Stimulated activated CD4-positive, alpha-beta T cell treated with anti-CD3 and anti-CD28 coated beads, TNF-alpha, amount 100 ng/mL, for 24 hours (primary cell): Measurements from ENCODE around the gene P3H2.
"Not testable (repeated sequence)": the region's sequence is repeated elsewhere in the genome, so short reads cannot be mapped to it uniquely, and the experiment has no call there.

ENCODE experiments used
- DNase-seq, 3 experiments: peaks; one replicate each; pipeline ENCODE4 v3.0.0-alpha.2; 2020; ENCODE audit warnings: low read depth in 3 of 3

P3H2 gene

DNA sequence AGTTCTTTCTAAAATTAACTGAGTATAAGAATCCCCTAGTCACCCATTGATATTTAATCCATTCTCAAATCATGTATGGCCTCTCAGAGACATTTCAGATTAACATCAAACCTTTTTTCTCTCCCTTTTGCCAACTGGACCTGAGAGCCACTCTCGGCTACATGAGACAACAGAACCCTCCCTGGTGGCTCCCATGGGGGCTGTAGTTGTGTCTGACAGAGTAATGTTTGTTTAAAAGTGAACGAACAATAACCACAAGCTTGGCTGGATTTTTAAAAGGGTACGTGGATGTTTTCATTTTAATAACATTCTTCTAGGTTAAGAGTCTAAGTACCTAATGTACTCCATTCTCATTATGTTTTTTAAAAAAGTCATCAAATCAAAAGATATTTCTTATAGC is 37.1 kb downstream of the P3H2 start:
- no peak for DNase-seq

DNA sequence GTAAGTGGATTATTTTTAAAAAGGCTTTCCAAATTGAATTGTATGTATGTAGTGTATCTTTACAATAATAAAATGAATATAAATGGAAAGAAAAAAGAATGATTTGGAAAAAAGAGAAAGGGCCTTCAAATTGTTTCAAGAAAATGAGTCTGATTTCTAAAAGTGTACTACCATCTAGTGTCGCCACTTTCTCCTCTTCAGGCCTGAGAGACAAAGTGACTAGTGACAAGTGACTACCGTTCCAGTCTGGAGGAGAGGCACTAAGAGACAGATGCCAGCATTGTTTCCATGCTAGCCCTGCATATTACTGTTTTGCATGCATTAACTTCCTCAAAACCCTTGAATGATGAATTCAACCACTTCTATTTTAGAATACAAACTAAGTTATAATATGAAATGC is 39.3 kb downstream of the P3H2 start:
- no peak for DNase-seq

DNA sequence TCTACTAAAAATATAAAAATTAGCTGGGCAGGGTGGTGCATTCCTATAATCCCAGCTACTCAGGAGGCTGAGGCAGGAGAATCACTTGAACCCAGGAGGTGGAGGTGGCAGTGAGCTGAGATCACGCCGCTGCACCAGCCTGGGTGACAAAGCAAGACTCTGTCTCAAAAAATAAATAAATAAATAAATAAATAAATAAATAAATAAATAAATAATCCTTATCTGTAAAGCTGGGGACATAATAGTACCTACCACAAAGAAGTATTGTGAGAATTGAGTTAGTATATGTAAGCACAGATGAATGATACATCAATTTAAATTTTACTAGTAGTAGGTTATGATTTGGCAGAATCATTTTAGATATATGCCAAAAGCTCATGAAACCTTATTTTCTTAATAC is 41.5 kb downstream of the P3H2 start:
- DNase-seq, result not testable (repeated sequence)

DNA sequence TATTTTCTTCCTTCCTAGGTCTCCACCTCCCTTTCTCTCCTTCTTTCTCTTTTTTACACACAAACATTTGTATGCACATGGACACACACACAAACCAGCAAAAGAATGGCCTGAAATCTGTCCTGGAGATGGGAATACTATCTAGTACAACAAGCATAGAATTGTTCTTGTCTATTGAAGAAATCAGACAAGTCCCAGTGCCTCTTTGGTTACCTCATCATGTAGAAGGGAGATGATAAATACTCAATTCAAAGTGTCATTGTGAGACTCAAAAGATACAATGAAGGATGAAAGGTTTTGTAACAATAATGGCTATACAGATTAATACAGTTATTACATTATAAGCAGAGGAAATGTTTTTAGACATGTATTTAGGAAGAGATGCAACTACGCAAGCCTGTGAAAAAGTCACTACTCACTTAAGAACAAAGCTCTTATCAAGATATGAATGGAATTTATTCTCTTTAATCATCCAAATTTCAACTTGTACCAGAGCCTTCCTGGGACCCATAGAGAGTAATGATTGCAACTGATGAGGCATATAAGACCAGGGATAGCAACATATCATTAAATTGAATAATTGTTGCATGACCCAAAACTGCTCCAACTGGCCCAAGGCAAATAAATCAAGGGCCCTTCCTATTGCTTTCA is 43.2 kb downstream of the P3H2 start:
- no peak for DNase-seq

DNA sequence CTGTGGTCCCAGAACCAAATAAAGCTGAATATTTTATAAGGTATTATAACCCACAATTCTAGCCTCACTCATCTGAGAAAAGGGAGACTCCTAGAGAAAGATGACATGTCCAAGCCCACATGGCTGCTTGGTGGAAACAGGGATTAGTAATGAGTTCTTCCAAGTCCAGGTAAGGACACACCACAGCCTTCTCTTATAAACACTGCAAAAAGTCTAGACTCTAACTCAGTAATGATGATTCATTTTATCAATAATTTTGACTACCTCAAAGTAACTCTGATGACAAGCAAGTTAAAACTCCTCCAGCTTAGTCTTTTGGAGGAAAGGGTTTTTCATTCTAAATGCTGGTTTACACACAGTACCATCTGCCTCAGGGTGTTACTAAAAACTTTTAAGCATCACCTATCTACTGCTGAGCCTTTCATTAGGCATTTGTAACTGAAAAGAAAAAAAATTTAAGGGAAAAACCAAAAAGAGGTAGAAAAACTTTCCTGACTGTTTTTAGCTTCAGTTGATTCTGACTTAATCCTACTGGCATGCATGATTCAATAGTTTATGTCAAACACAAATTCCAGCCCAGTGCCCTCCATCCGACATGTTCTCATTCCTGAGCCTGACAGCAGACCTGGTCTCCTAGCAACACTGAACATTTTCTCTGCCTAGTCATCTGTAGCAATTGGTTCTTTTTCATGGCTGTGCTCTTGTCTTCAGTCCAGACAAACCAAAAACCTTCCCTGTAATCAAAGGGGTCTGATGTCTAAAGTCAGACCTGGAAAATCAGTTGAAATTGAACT is 43.9 kb downstream of the P3H2 start:
- no peak for DNase-seq

DNA sequence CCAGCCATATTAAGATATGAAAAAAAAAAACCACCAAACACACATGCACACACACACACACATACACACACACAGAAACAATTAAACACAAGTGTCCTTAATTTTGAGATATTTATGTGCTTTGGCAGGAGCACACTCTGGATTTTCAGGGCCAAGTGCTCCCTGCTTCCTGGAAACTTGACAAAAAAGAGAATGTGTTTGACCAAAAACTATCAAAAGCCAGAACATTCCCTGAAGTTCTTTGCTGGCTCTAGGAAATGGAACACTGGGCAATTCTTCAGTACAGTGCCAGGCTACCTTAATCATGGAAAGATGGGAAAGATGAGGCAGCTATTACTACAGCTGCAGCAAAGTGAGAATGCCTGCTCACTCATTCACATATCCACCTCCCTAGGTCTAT is 44.6 kb downstream of the P3H2 start:
- DNase-seq, result no peak

DNA sequence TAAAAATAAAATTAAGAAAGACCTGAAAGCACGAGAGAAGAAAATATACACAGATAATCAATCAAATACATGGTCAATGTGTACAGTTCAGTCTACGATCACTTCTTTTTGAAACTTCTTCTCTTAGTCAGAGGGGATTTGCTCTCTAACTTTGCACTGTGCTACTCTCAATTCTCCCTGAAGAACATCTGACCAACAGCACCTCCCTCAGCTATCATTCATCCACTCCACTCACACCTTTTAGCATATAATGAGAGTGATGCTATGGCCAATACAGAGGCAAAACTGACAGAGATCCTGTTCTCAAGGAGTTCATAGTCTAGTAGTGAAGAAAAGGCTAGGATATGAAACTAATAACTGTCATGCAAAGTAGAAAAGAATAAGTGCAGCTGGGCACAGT is 45.9 kb downstream of the P3H2 start:
- no peak for DNase-seq

DNA sequence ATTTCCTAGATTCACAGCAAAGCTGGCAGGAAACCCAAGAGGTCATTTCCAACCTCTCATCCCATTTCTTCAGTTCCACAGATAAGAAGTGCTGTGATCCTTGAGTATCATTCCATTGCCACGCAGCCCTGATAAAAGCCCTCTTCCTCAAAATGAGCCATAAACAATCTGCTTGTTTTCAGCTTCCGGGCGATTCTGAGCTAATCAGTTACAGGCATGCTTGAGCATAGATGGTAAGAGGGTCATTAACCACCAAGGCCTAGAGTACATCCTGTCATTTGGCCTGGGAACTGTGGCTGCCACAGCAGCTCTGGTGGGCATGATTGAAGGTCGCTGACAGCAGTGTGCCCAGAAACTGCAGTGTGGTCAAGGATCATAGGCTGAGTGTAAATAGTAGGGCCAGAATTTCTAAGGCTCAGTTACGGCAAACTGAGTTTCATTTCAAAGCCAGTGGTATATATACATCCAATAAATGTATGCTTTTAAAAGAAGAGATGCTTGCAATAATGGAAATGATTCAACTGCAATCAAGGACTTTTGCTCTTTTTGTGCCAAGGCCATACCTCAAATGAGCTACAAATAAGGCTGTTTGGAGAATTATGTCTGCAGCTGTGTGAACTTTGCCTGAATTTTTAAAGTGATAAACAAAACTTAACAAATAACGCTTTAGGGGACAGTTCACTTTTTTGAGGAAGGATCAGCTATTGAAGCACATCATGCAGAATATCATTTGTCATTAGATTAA is 47.3 kb downstream of the P3H2 start:
- no peak for DNase-seq

DNA sequence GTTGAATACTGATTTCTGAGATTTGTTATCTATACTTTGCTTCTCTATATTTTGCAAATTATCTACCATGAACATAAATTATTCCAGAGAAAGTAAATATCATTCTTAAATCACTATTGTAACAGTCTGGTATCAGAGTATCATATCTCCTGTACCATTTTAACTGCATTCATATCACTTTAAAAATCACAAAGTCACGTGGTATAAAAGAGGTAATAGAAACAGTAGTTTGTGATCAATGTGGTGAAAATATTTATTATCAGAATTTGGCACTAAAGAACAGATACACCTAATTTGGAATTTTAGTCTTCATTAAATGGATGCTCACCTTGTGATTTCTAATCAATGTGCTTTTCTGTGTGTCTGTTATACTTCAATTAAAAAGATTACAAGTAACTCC is 47.8 kb downstream of the P3H2 start:
- DNase-seq, result no peak

DNA sequence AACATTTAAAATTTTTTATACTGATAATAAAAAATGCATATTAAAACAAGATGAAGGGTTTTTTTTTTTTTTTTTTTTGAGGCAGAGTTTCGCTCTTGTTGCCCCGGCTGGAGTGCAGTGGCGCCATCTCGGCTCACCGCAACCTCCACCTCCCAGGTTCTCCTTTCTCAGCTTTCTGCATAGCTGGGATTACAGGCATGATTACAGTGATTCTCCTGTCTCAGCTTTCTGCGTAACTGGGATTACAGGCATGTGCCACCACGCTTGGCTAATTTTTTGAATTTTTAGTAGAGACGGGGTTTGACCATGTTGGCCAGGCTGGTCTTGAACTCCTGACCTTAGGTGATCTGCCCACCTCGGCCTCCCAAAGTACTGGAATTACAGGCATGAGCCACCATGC is 48.8 kb downstream of the P3H2 start:
- DNase-seq, result not testable (repeated sequence)

DNA sequence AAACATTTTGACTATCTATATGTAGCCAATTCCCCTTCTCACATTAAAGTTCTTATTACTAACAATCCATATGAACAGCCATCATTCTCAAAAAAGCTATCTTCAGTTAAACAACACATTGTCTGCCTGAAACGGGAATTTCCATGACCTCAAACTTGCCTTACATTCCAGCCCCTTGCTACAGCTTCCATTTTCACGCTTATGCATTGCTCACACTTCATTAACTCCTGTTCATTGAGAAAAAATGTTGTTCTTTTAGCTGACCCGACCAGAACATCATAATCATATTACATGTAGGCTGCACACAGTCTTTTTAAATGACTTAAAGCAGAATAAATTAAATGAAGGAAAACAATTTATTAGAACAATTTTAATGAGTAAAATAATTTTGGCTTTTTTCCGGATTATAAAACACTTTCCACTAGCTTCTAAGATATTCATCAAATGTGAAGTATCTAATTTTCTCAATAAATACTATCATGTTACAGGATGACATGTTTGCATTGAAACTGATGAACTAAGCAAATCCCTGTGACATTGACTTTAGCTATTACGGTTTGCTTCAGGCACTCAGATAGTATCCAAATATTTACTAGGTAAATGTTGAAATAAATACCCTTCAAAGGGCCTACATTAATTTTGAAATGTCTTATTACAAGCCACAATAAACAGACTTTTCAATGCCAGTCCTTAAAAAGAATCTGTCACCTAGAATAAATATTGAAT is 49.9 kb downstream of the P3H2 start:
- no peak for DNase-seq

DNA sequence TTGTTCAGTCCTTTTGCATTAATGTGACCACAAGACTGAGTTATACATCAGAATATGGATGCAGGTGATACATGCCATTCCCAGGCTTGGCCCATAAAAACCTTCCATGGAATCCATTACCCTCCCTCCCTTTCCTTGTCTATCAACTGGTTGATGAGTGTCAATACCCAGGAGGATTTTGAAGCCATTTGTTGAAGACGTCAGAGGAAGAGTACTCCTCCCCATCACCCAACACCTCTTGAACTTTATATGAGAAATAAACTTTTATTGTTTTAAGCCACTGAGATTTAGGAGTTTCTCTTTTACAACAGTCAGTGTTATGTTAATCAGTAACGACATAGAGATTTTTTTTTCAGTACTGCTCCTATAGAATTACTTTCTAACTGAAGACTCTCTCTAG is 55.5 kb downstream of the P3H2 start:
- no peak for DNase-seq

DNA sequence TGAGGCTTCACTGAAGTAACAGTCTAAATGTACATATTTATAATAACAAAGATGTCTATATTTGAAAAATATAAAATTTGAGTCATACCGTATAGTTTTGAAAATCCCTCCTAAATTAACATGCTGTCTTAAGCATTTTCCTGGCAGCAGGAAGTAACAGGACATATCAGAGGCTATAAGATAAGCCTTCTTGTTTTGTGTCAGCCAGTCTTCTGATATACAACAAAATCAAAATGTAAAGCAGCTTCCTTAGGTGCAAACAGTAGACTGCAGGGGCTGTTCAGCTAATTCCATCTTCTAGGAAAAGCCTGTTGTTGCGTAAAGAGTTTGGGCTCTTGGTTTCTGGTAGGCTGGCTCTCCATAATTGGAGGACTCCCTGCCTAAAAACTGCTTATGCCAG is 56.0 kb downstream of the P3H2 start:
- DNase-seq, result no peak

DNA sequence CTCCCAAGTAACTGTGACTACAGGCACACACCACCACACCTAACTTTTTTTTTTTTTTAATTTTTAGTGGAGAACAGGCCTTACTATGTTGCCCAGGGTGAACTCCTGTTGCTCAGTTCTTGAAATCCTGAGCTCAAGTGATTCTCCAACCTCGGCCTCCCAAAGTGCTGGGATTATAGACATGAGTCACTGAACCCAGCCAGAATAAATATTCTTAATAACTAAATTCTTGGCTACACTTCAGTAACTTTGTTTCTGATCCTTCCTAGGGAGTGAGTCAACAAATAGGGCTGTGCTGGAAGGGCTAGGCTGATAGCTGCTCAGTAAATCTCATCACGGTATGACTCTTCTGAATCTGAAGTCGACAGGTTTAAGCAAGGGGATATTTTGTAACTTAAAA is 56.6 kb downstream of the P3H2 start:
- no peak for DNase-seq

DNA sequence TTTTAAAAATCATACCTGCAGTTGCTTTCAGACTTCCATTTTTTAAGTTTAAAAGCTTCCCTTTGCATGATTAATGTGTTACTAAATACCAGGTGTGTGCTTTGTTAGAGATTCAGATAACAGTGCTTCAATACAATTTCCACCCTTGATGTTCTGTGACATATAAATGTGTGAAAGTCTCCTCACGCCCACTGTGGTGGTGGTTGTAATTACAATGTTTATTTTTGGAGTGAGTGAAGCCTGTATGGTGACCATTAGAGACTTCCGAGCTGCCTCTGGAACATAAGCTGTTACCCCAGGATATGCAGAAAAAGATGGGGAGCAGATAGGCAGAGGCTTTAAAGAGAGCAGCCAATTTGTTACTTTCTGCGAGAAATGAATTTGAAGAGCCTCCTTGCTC is 57.2 kb downstream of the P3H2 start:
- no peak for DNase-seq

DNA sequence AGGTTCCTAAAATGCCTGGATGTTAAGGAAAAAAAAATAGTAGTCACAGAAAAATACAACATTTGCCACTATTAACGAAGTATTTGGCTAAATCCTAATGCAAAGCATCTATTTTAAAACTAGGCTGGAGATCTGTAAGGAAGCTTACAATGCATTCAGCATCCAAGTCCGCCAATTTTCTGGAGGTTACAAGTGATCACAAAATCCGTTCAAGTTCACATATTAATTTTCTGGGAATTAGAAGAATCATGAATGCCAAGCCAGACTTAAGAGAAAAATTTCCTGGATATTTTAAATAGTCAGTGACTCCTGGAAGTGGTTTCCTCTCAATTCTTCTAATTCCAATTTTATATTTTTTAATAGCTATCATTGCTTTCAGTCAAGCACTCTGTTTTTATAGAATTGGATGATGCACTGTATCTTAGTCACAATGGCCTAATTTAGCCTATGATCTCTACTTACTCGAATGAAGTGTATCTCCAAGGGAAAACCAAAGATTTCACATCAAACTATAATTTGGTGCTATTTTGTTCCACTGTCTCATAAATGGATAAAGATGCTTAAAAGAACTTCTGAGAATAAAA is 60.4 kb downstream of the P3H2 start:
- DNase-seq, result no peak

DNA sequence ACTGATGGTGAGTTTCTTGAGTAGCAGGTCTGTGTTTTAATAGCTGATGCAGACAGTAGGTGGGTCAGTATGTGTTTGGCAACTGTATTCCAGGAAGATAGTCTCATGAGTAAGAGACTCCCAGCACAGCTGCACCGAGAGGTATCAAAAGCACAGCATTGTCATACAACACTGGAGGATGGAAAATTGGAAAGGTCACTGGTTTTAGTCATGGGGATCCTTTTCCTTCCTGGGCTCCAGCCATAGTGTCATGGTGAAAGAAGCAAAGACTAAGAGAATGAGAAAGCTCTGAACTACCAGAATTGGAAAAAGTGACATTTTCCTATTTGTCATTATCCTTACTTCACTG is 61.5 kb downstream of the P3H2 start:
- DNase-seq, result no peak

DNA sequence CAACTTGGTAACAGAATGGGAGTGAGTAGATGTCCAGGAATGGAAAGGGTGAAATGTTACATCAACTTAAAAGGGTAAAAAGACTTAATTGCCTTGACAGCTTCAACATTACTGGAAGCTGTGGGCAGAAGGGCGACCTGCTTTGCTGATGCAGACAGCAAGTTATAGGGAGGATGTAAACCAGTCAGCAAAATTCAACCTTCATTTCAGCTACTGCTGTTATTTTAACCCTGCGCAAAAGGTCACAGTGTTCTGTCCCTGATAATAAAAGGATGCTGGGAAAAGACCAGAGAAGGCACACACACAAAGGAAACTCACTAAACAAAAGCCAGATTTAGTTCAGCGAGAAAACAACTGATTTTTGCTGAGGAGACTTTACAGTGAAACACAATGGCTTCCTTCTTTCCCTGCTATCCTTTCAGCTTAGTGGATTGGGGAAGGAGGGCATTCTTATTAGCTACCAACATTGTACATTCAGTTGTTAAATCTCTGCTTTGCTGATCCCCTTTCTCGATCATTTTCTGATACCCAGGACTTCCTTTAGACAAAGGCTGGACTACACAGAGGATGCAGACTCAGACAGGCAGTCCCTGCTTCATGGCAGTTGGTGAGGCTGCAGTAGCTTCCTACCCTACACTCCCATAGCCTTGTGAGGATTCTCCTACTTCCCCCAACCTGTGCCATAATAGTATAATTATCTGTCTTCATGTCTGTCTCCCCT is 62.0 kb downstream of the P3H2 start:
- DNase-seq, result no peak

DNA sequence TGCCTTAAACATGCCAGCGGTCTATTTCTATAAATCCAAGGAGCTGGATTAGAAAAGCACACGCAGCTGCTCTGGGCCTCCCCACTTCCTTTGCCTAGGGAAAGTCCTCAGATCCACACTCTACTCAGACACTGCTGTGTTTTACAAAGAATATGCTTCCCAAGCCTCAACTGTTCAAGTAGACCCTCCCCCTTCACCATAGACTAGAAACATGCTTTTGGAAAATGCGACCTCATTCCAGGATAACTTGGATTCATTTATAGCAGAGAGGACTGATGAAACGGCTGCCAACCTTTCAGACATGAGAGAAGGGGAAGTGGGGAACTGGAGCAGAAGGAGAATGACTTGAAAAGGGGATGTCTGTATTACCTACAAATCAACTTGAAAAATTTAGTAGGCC is 64.0 kb downstream of the P3H2 start:
- DNase-seq, result no peak

DNA sequence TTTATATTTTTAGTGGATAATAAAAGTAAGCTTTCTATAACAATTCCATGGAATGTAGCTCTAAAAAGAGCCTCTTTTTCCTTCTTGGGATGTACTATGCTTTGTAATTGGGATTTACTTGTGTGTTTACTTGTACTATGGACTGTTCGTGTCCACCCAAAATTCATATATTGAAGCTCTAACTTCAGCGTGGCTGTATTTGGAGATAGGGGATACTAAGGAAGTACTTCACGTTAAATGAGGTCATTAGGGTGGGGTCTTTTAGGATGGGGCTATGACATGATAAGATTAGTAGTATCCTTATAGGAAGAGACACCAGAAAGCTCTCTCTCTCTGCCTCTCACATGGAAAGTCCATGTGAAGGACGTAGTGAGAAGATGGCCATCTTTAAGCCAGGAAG is 64.9 kb downstream of the P3H2 start:
- DNase-seq, result no peak

DNA sequence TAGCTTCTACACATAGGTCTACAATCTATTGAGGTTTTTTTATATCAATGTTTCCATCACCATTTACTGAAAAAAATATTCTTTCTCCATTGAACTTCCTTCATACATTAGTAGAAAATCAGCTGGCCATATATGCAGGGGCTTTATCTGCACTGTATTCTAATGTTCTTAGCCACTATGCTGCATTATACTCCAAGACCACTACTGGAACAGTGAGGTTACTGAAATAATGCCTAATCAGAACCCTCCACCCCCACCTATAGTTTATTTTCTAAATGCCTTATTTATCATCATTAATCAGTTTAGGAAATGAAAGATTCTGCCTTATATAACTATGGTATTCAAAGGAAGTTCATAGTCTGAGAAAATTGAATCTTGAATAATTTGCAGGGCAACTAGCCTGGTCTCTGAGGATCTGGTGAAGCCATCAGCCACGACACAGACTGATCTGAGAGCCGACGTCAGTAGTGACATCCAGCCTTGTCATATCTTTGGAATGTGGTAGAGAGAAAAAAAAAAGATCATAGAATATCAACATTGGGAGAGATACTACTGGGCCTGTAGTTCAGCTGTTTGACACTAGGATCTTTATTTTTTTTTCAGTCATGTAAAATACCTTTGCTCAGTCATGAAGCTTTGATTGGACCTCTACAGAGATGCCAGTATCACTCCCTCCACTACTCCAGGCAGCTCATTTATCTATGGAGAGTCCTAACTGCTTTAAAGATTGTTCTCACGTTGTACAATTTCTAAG is 66.6 kb downstream of the P3H2 start:
- DNase-seq, result no peak
